Stomach (tissue), 9 donors: ENCODE measurements around the gene VASH2. TPM values are rescaled to one million over a fixed set of nuclear protein-coding genes. Genes with fewer than 3 reads are reported as not detected.

Source experiments
- DNase-seq, 2 donors: peaks; one replicate each; pipeline versions ENCODE4 v3.0.0 to v3.0.0-alpha.2; 2013 to 2019
- H3K27ac ChIP-seq, 5 donors: fragments of 200-600 bp in 4 of 5; sonication (generic) in 4 of 5; one replicate each; pipeline ENCODE4 v1.5.1; 2013 to 2019; ENCODE audit warnings: mild to moderate bottlenecking in 1 of 5, moderate library complexity in 1 of 5
- H3K27me3 ChIP-seq, 3 donors: fragments of 200-600 bp; sonication (generic); one replicate each; pipeline ENCODE4 v1.5.1; 2017 to 2019; ENCODE audit warnings: mixed run types in 1 of 3
- H3K36me3 ChIP-seq, 4 donors: fragments of 200-600 bp; sonication (generic); 1 replicate in 3 of 4; 2 replicates in 1 of 4; pipeline ENCODE4 v1.5.1; 2016 to 2019
- H3K4me1 ChIP-seq, 4 donors: fragments of 200-600 bp; sonication (generic); one replicate each; pipeline ENCODE4 v1.5.1; 2016 to 2019
- H3K4me3 ChIP-seq, 4 donors: fragments of 200-600 bp; sonication (generic) in 3 of 4; one replicate each; pipeline ENCODE4 v1.5.1; 2016 to 2019; ENCODE audit warnings: mild to moderate bottlenecking in 1 of 4
- H3K9me3 ChIP-seq, 4 donors: fragments of 200-600 bp; sonication (generic); one replicate each; pipeline ENCODE4 v1.5.1; 2016 to 2019
- CTCF ChIP-seq, 7 experiments: fragments of 450-650 bp in 4 of 7; fragments of 200-600 bp in 3 of 7; sonication (generic) in 3 of 7; IDR thresholded peaks; one replicate each; pipeline ENCODE4 v1.5.1; 2016 to 2019; ENCODE audit warnings: antibody characterized with exemption in 7 of 7, control low read depth in 2 of 7, mild to moderate bottlenecking in 1 of 7
- EP300 ChIP-seq: sonication (generic); formaldehyde crosslinking; IDR thresholded peaks from one replicate; pipeline ENCODE4 v1.6.1; 2017; ENCODE audit warnings: antibody characterized with exemption
- POLR2A ChIP-seq, 4 donors: fragments of 450-650 bp; IDR thresholded peaks; one replicate each; pipeline ENCODE4 v1.6.1; 2016; ENCODE audit warnings: antibody characterized with exemption in 4 of 4, control low read depth in 2 of 4, mild to moderate bottlenecking in 1 of 4, moderate library complexity in 1 of 4
- POLR2AphosphoS5 ChIP-seq, 3 donors: sonication (generic); formaldehyde crosslinking; IDR thresholded peaks; one replicate each; pipeline ENCODE4 v1.6.1; 2016; ENCODE audit warnings: antibody characterized with exemption in 3 of 3
- WGBS, 5 donors: extraction: QIAGEN DNeasy Blood & Tissue Kit in 3 of 5; methylation state at CpG; one replicate each; pipeline versions ENCODE4 v1.1.5 to v1.1.7; 2013 to 2018; 5-methylcytosine and 5-hydroxymethylcytosine counted together
- intact Hi-C: fragments of 100-400 bp; cut with DNase I; formaldehyde crosslinking; loops from one replicate; pipeline ENCODE4 v1.15.1; 2023; ENCODE audit warnings: low total_unique reads
- polyA plus RNA-seq, 3 donors: library from polyadenylated mRNA; stranded (reverse); fragments of 200-250 nt; gene quantifications; one replicate each; pipeline ENCODE4 v1.2.3, GENCODE V29; 2013
- total RNA-seq, 5 donors: library from RNA; depleted of rRNA; stranded (reverse); fragments of >200 nt; gene quantifications; one replicate each; pipeline versions ENCODE4 v1.1.0 to v1.2.3, GENCODE V29; 2014 to 2016
- donor health status: healthy with polysubstance abuse.
- donor health status: Bipolar disorder and iron deficiency.
- donor health status: healthy.

The VASH2 gene
- total and polyA plus RNA-seq, 8 donors = 0.13 to 10.3 (median 0.93) TPM; not detected in 4

- WGBS, 5 donors = 88 to 100% (median 90%) methylated on average over 1 of the region's 1 CpG
- intact Hi-C loops = no loop called here
- Histone ChIP-seq H3K4me3 (no peak overlapping the region), H3K27ac (no peak overlapping the region), H3K9me3 (no peaks in the 10 kb centered on the region), H3K4me1 (no peaks in the 10 kb centered on the region), H3K36me3 (no peaks in the 10 kb centered on the region), H3K27me3 (no peaks in the 10 kb centered on the region)
- TF ChIP-seq POLR2AphosphoS5 (IDR thresholded peaks at IDR 0.05) = no peak
- no peak for TF ChIP-seq EP300
- TF ChIP-seq POLR2A (IDR thresholded peaks at IDR 0.05) = no peak
- no peak for TF ChIP-seq CTCF (IDR thresholded peaks at IDR 0.05)
- no peak for DNase-seq
These were observed 16.4 kb upstream of the VASH2 start for GRCh38 chr1:212933815-212934471.

GRCh38 chr1:212935387-212935981 lies 14.9 kb upstream of the VASH2 start:
- peaks cover 0 to 2% (median under 1%) of the 10 kb centered on the region in 4 donors for H3K9me3 ChIP-seq
- intact Hi-C loops = no loop called here
- TF ChIP-seq EP300 (no peak), POLR2AphosphoS5 (IDR thresholded peaks at IDR 0.05) (no peak), POLR2A (IDR thresholded peaks at IDR 0.05) (no peak), CTCF (IDR thresholded peaks at IDR 0.05) (no peak)
- H3K4me3 ChIP-seq = no peak overlapping the region
- 82 to 93% (median 88%) methylated on average over 7 of the region's 7 CpGs for WGBS, 5 donors
- H3K27me3 ChIP-seq = no peaks in the 10 kb centered on the region
- no peaks in the 10 kb centered on the region for H3K36me3 ChIP-seq
- H3K4me1 ChIP-seq = no peaks in the 10 kb centered on the region
- H3K27ac ChIP-seq = no peak overlapping the region
- no peak for DNase-seq

- intact Hi-C loops = no loop called here
- TF ChIP-seq POLR2A (IDR thresholded peaks at IDR 0.05) (no peak), CTCF (IDR thresholded peaks at IDR 0.05) (no peak), POLR2AphosphoS5 (IDR thresholded peaks at IDR 0.05) (no peak), EP300 (no peak)
- H3K36me3 ChIP-seq = no peaks in the 10 kb centered on the region
- peaks cover 0 to 8% (median 3%) of the 10 kb centered on the region in 4 donors for H3K9me3 ChIP-seq
- H3K4me3 ChIP-seq = no peak overlapping the region
- H3K27me3 ChIP-seq = no peaks in the 10 kb centered on the region
- WGBS, 5 donors = 94 to 97% (median 96%) methylated on average over 3 of the region's 3 CpGs
- H3K27ac ChIP-seq = no peak overlapping the region
- DNase-seq = no peak
- H3K4me1 ChIP-seq = no peaks in the 10 kb centered on the region
These were observed 13.3 kb upstream of the VASH2 start for GRCh38 chr1:212937034-212937433.

GRCh38 chr1:212938846-212939245 lies 11.5 kb upstream of the VASH2 start:
- Histone ChIP-seq H3K27me3 (no peaks in the 10 kb centered on the region), H3K4me3 (no peak overlapping the region), H3K36me3 (no peaks in the 10 kb centered on the region), H3K27ac (no peak overlapping the region), H3K9me3 (peaks cover 0 to 8% (median 3%) of the 10 kb centered on the region in 4 donors), H3K4me1 (no peaks in the 10 kb centered on the region)
- DNase-seq = no peak
- 93 to 96% (median 95%) methylated on average over 6 of the region's 6 CpGs for WGBS, 5 donors
- TF ChIP-seq EP300 (no peak), POLR2AphosphoS5 (IDR thresholded peaks at IDR 0.05) (no peak), POLR2A (IDR thresholded peaks at IDR 0.05) (no peak), CTCF (IDR thresholded peaks at IDR 0.05) (no peak)
- intact Hi-C loops = no loop called here
